Liver (tissue), 9 donors: ENCODE results near the gene PRKAR1B. TPM values are rescaled to one million over a fixed set of nuclear protein-coding genes. Genes with fewer than 3 reads are reported as not detected.

Source experiments
- DNase-seq: peaks from one replicate; pipeline ENCODE4 v3.0.0-alpha.2; 2017; ENCODE audit warnings: low spot score
- H3K27ac ChIP-seq, 2 donors: one replicate each; pipeline ENCODE4 v1.7.0; 2013; ENCODE audit warnings: inconsistent platforms in 2 of 2, low read length in 2 of 2, control low read depth in 1 of 2, low read depth in 1 of 2, mild to moderate bottlenecking in 1 of 2
- H3K27me3 ChIP-seq, 4 donors: one replicate each; pipeline versions ENCODE4 v1.6.1 to v1.7.0; 2013; ENCODE audit warnings: low read length in 3 of 4, inconsistent platforms in 1 of 4, mild to moderate bottlenecking in 1 of 4, moderate library complexity in 1 of 4; ENCODE audit not compliant: control insufficient read depth in 4 of 4, insufficient read depth in 4 of 4
- H3K36me3 ChIP-seq, 4 donors: one replicate each; pipeline versions ENCODE4 v1.6.1 to v1.7.0; 2013; ENCODE audit warnings: low read length in 3 of 4, mild to moderate bottlenecking in 3 of 4, low read depth in 1 of 4, moderate library complexity in 1 of 4; ENCODE audit not compliant: control insufficient read depth in 4 of 4, insufficient read depth in 3 of 4
- H3K4me1 ChIP-seq, 4 donors: one replicate each; pipeline versions ENCODE4 v1.6.1 to v1.7.0; 2013; ENCODE audit warnings: low read length in 3 of 4, mild to moderate bottlenecking in 3 of 4, moderate library complexity in 1 of 4; ENCODE audit not compliant: control insufficient read depth in 4 of 4, insufficient read depth in 4 of 4
- H3K4me3 ChIP-seq, 3 donors: one replicate each; pipeline versions ENCODE4 v1.6.1 to v1.7.0; 2013; ENCODE audit warnings: low read length in 3 of 3, control low read depth in 1 of 3, low read depth in 1 of 3, mild to moderate bottlenecking in 1 of 3
- H3K9ac ChIP-seq, 2 donors: one replicate each; pipeline ENCODE4 v1.7.0; 2013; ENCODE audit warnings: low read length in 2 of 2, mild to moderate bottlenecking in 2 of 2, moderate library complexity in 2 of 2, control low read depth in 1 of 2, low read depth in 1 of 2
- H3K9me3 ChIP-seq, 4 donors: one replicate each; pipeline versions ENCODE4 v1.6.1 to v1.7.0; 2013; ENCODE audit warnings: low read length in 3 of 4; ENCODE audit not compliant: control insufficient read depth in 4 of 4
- ATF3 ChIP-seq: IDR thresholded peaks from 2 replicates; pipeline ENCODE4 v1.6.1; 2016; ENCODE audit warnings: antibody characterized with exemption
- CTCF ChIP-seq: fragments of 150-350 bp; IDR thresholded peaks from 2 replicates; pipeline ENCODE4 v1.5.1; 2017; ENCODE audit warnings: improper control_type of control experiment, low read depth, low read length; ENCODE audit not compliant: missing input control
- EGR1 ChIP-seq, 2 donors: IDR thresholded peaks; 2 replicates each; pipeline ENCODE4 v1.6.1; 2016 to 2018; ENCODE audit warnings: antibody characterized with exemption in 2 of 2, low read depth in 2 of 2
- FOXA1 ChIP-seq: IDR thresholded peaks from 2 replicates; pipeline ENCODE4 v1.6.1; 2016; ENCODE audit warnings: antibody characterized with exemption
- FOXA2 ChIP-seq: IDR thresholded peaks from 2 replicates; pipeline ENCODE4 v1.6.1; 2016; ENCODE audit warnings: antibody characterized with exemption
- GABPA ChIP-seq, 2 donors: IDR thresholded peaks in 1 of 2; conservative IDR thresholded peaks in 1 of 2; 2 replicates each; pipeline ENCODE4 v1.6.1; 2016; ENCODE audit warnings: antibody characterized with exemption in 2 of 2, mild to moderate bottlenecking in 1 of 2, moderate library complexity in 1 of 2
- HNF4A ChIP-seq, 2 donors: conservative IDR thresholded peaks; 2 replicates each; pipeline ENCODE4 v1.6.1; 2016; ENCODE audit warnings: antibody characterized with exemption in 2 of 2, mild to moderate bottlenecking in 2 of 2
- HNF4G ChIP-seq: IDR thresholded peaks from 2 replicates; pipeline ENCODE4 v1.6.1; 2016; ENCODE audit warnings: antibody characterized with exemption
- JUND ChIP-seq, 2 donors: IDR thresholded peaks; 2 replicates each; pipeline ENCODE4 v1.6.1; 2016; ENCODE audit warnings: antibody characterized with exemption in 2 of 2
- MAX ChIP-seq: IDR thresholded peaks from 2 replicates; pipeline ENCODE4 v1.6.1; 2016; ENCODE audit warnings: antibody characterized with exemption
- NR2F2 ChIP-seq: IDR thresholded peaks from 2 replicates; pipeline ENCODE4 v1.6.1; 2016; ENCODE audit warnings: antibody characterized with exemption
- RAD21 ChIP-seq, 2 donors: IDR thresholded peaks; 2 replicates each; pipeline ENCODE4 v1.6.1; 2016; ENCODE audit warnings: antibody characterized with exemption in 2 of 2, mild to moderate bottlenecking in 2 of 2
- REST ChIP-seq: IDR thresholded peaks from 2 replicates; pipeline ENCODE4 v1.6.1; 2016; ENCODE audit warnings: antibody characterized with exemption, mild to moderate bottlenecking
- RXRA ChIP-seq, 2 donors: IDR thresholded peaks; 2 replicates each; pipeline ENCODE4 v1.6.1; 2017 to 2018; ENCODE audit warnings: antibody characterized with exemption in 2 of 2, mild to moderate bottlenecking in 1 of 2
- SP1 ChIP-seq: IDR thresholded peaks from 2 replicates; pipeline ENCODE4 v1.6.1; 2018; ENCODE audit warnings: antibody characterized with exemption, mild to moderate bottlenecking
- TAF1 ChIP-seq: conservative IDR thresholded peaks from 2 replicates; pipeline ENCODE4 v1.6.1; 2016; ENCODE audit warnings: antibody characterized with exemption, mild to moderate bottlenecking
- YY1 ChIP-seq: IDR thresholded peaks from 2 replicates; pipeline ENCODE4 v1.6.1; 2016; ENCODE audit warnings: antibody characterized with exemption, mild to moderate bottlenecking
- ZBTB33 ChIP-seq: IDR thresholded peaks from 2 replicates; pipeline ENCODE4 v1.6.1; 2016; ENCODE audit warnings: antibody characterized with exemption
- WGBS: extraction: QIAGEN DNeasy Blood & Tissue Kit; methylation state at CpG from one replicate; pipeline ENCODE4 v1.1.7; 2013; 5-methylcytosine and 5-hydroxymethylcytosine counted together
- polyA plus RNA-seq, 2 donors: library from polyadenylated mRNA; stranded (reverse) in 1 of 2; unstranded in 1 of 2; fragments of 200-250 nt in 1 of 2; fragments of >200 nt in 1 of 2; fragmentation: Nextera tagmentation in 1 of 2; extraction: Ambion mirVana in 1 of 2; gene quantifications; one replicate each; pipeline versions ENCODE4 v1.2.1 to v1.2.3, GENCODE V29; 2013 to 2015
- total RNA-seq, 2 donors: library from RNA; depleted of rRNA; stranded (reverse); fragments of >200 nt; gene quantifications; one replicate each; pipeline ENCODE4 v1.2.3, GENCODE V29; 2014
- donor health status: healthy.
- donor health status: healthy.
- donor health status: healthy.
- donor health status: healthy.
- donor health status: healthy.

The PRKAR1B gene
- total and polyA plus RNA-seq, 4 donors, result 11.1 to 14.4 (median 12.4) TPM

- H3K27ac ChIP-seq, result no peak overlapping the region
- peaks cover 0 to 2% (median 0%) of the 10 kb centered on the region in 4 donors for H3K4me1 ChIP-seq
- no peaks in the 10 kb centered on the region for H3K36me3 ChIP-seq
These were observed 62.7 kb downstream of the PRKAR1B start for GRCh38 chr7:664402-664775.

More at GRCh38 chr7:664402-664775, 62.7 kb downstream of the PRKAR1B start:
- Histone ChIP-seq H3K4me3 (no peak overlapping the region), H3K9me3 (no peaks in the 10 kb centered on the region), H3K9ac (no peak overlapping the region), H3K27me3 (no peaks in the 10 kb centered on the region)
- 95% methylated on average over 7 of the region's 7 CpGs for WGBS
- no peak for DNase-seq
- TF ChIP-seq CTCF (no peak), MAX (no peak), YY1 (no peak), SP1 (no peak), EGR1 (IDR thresholded peaks at IDR 0.05; ENCODE audit: low read depth in 2 of 2) (no peak), RXRA (IDR thresholded peaks at IDR 0.05) (no peak), RAD21 (IDR thresholded peaks at IDR 0.05) (no peak), JUND (IDR thresholded peaks at IDR 0.05) (no peak), NR2F2 (no peak), ZBTB33 (no peak), HNF4G (no peak), ATF3 (no peak), FOXA2 (no peak), TAF1 (no peak), FOXA1 (no peak), HNF4A (conservative IDR thresholded peaks at IDR 0.05) (no peak), GABPA (IDR thresholded peaks at IDR 0.05 in 1 of 2, conservative IDR thresholded peaks at IDR 0.05 in 1 of 2) (no peak), REST (no peak)
